Neutrophil (primary cell): ENCODE data around the gene RAB27B.

Source experiments
- H3K27ac ChIP-seq: fragments of 200-600 bp; sonication (generic); 2 replicates; pipeline ENCODE4 v1.5.1; 2016; ENCODE audit warnings: mild to moderate bottlenecking, moderate library complexity
- H3K27me3 ChIP-seq: fragments of 200-600 bp; sonication (generic); 2 replicates; pipeline ENCODE4 v1.6.0; 2016; ENCODE audit warnings: mild to moderate bottlenecking
- H3K36me3 ChIP-seq: fragments of 200-600 bp; sonication (generic); 2 replicates; pipeline ENCODE4 v1.5.1; 2017
- H3K4me1 ChIP-seq, 2 experiments: fragments of 200-600 bp in 1 of 2; sonication (generic) in 1 of 2; 1 replicate in 1 of 2; 2 replicates in 1 of 2; pipeline versions ENCODE4 v1.5.1 to v1.6.1; 2013 to 2016; ENCODE audit warnings: low read depth in 1 of 2, low read length in 1 of 2, mild to moderate bottlenecking in 1 of 2, moderate library complexity in 1 of 2; ENCODE audit not compliant: control insufficient read depth in 1 of 2, insufficient read depth in 1 of 2
- H3K4me3 ChIP-seq, 2 experiments: fragments of 200-600 bp in 1 of 2; sonication (generic) in 1 of 2; 1 replicate in 1 of 2; 2 replicates in 1 of 2; pipeline ENCODE4 v1.5.1; 2013 to 2016; ENCODE audit warnings: low read depth in 1 of 2, low read length in 1 of 2, mild to moderate bottlenecking in 1 of 2, moderate library complexity in 1 of 2
- H3K9me3 ChIP-seq: fragments of 200-600 bp; sonication (generic); 2 replicates; pipeline ENCODE4 v1.5.1; 2016
- TF ChIP-seq, protein P1 (sequence below): fragments of 200-600 bp; sonication (generic); IDR thresholded peaks from 2 replicates; pipeline ENCODE4 v1.5.1; 2016; ENCODE audit warnings: antibody characterized with exemption

The RAB27B gene

DNA sequence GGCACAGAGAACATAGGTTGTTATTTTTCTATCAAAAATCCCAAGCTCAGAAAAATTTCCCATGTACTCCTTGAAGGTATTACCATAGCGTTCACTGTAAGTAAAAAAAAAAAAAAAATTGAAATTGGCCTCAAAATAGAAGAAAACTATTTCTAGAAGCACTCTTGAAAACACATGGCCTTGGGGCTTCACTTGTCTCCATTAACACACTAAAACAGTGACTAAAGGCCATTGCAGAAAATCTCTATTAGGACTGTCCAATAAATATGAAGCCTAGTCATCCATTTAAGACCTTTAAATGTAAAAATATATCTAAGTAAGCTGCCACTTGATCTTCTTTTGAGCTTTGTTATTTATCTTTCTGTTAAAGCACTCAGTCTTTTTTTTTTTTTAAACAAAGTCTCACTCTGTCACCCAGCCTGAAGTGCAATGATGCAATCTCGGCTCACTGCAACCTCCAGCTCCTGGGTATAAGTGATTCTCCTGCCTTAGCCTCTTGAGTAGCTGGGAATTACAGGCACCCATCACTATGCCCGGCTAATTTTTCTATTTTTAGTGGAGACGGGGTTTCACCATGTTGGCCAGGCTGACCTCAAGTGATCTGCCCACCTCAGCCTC is 95.2 kb downstream of the RAB27B start:
- no peak overlapping the region for H3K27ac ChIP-seq
- no peaks in the 10 kb centered on the region for H3K27me3 ChIP-seq
- TF ChIP-seq, protein P1, sequence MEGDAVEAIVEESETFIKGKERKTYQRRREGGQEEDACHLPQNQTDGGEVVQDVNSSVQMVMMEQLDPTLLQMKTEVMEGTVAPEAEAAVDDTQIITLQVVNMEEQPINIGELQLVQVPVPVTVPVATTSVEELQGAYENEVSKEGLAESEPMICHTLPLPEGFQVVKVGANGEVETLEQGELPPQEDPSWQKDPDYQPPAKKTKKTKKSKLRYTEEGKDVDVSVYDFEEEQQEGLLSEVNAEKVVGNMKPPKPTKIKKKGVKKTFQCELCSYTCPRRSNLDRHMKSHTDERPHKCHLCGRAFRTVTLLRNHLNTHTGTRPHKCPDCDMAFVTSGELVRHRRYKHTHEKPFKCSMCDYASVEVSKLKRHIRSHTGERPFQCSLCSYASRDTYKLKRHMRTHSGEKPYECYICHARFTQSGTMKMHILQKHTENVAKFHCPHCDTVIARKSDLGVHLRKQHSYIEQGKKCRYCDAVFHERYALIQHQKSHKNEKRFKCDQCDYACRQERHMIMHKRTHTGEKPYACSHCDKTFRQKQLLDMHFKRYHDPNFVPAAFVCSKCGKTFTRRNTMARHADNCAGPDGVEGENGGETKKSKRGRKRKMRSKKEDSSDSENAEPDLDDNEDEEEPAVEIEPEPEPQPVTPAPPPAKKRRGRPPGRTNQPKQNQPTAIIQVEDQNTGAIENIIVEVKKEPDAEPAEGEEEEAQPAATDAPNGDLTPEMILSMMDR, result no peak
- H3K4me3 ChIP-seq, result no peak overlapping the region
- no peaks in the 10 kb centered on the region for H3K36me3 ChIP-seq
- H3K4me1 ChIP-seq, result no peaks in the 10 kb centered on the region
- no peaks in the 10 kb centered on the region for H3K9me3 ChIP-seq

DNA sequence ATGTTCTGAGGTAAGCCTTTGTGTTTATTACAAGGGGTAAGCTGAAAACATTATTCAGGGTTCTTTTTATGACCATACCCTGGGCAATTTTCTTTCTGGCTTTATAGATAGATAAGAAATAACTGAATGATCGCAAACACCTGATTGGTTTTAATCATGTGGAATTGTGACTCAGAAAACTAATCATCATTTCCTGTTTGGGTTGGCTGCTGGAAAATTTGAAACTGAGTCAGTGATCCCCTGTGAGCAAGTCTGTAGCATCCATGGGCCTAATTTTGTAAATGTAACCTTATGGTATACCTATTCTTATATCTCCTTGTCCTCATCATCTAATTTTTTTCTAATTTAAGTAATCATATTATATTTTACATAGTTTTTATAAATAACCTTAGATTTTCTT is 96.7 kb downstream of the RAB27B start:
- H3K27me3 ChIP-seq, result no peaks in the 10 kb centered on the region
- H3K4me3 ChIP-seq, result no peak overlapping the region
- TF ChIP-seq, protein P1, result no peak
- H3K36me3 ChIP-seq, result no peaks in the 10 kb centered on the region
- no peaks in the 10 kb centered on the region for H3K4me1 ChIP-seq
- H3K9me3 ChIP-seq, result no peaks in the 10 kb centered on the region
- no peak overlapping the region for H3K27ac ChIP-seq

DNA sequence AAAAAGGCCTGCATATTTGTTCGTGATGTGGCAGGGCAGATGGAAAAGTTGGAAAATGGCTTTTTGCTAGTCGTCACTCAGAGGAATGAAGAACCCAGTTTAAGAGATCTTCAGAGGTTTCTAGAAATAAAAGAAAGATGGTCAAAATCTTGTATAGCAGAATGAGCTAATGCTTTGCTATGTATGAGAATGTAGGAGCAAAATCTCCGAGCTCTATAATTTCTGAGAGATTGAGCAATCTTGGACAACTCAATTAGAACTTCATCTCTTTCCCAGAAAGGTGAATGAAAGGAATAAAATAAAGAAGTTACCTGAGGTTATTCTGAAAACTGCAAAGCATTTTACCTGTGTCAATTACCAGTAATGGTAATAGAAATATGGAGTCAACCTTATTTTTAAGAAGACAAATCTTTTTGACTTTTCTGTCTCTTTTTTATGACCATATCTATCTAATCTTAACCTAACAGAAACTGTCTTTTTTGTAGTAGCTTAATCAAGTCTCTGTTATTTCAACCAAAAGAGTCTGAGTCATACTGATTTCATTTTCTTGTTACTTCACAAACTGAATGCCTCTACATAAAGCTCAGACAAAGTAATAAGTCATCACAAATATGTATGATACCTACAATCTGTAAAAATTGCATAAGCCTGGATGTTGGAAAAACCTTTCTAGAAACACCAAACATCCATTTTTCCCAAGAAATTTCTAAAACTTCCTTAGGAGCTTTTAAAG is 98.5 kb downstream of the RAB27B start:
- no peaks in the 10 kb centered on the region for H3K4me1 ChIP-seq
- TF ChIP-seq, protein P1, result no peak
- H3K4me3 ChIP-seq, result no peak overlapping the region
- no peaks in the 10 kb centered on the region for H3K36me3 ChIP-seq
- no peaks in the 10 kb centered on the region for H3K27me3 ChIP-seq
- no peaks in the 10 kb centered on the region for H3K9me3 ChIP-seq
- no peak overlapping the region for H3K27ac ChIP-seq

DNA sequence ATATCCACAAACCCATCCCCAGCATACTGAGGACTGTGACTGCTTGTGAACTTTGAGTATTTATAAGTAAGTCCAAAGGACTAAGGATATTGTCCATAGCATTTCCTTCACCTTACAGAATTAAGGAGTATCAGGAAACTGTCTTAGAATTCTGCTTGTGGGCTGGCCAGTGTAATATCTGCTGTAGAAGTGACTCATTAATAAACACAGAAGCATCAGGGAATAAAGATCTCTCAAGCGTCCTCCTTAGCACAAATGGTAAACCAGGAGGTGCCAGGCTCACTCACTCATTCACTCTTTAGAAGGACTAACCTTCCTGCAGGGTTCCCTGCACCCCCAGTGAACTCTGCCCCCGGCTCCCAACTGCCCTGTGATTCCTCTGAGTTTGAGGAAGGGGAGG is 100.0 kb downstream of the RAB27B start:
- H3K4me3 ChIP-seq, result no peak overlapping the region
- TF ChIP-seq, protein P1, result no peak

DNA sequence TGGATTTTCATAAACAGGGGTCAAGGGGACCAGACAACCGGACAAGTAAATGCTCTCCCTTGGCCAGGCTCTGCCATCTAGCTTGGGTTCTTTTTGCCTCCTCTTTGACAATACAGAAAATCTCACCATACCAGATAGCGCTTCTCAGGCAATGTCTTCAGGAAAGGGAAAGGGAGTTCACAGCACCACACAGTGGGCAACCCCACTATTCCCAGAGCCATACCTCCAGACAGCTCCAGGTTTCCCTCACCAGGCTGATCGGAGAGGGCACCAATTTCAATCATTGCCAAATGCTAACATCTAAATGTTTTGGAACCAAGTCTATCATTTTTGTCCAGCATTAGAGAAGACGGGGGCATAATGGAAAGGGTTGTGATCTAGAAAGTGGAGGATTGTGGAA is 102.9 kb downstream of the RAB27B start:
- TF ChIP-seq, protein P1, result no peak
- Histone ChIP-seq H3K9me3 (no peaks in the 10 kb centered on the region), H3K4me1 (no peaks in the 10 kb centered on the region), H3K4me3 (no peak overlapping the region), H3K36me3 (no peaks in the 10 kb centered on the region), H3K27ac (no peak overlapping the region), H3K27me3 (no peaks in the 10 kb centered on the region)

More for the DNA sequence above, 100.0 kb downstream of the RAB27B start:
- no peaks in the 10 kb centered on the region for H3K36me3 ChIP-seq
- no peaks in the 10 kb centered on the region for H3K27me3 ChIP-seq
- H3K27ac ChIP-seq, result no peak overlapping the region
- no peaks in the 10 kb centered on the region for H3K9me3 ChIP-seq
- no peaks in the 10 kb centered on the region for H3K4me1 ChIP-seq
